Uterus (tissue), 2 donors: ENCODE data around the gene APBA3.

ENCODE experiments used
- CTCF ChIP-seq, 4 experiments: fragments of 200-600 bp in 2 of 4; fragments of 450-650 bp in 2 of 4; sonication (generic) in 2 of 4; IDR thresholded peaks; one replicate each; pipeline ENCODE4 v1.5.1; 2016 to 2019; ENCODE audit warnings: antibody characterized with exemption in 4 of 4, mild to moderate bottlenecking in 2 of 4, moderate library complexity in 1 of 4
- POLR2A ChIP-seq, 2 donors: fragments of 450-650 bp; IDR thresholded peaks; one replicate each; pipeline ENCODE4 v1.6.1; 2016; ENCODE audit warnings: antibody characterized with exemption in 2 of 2, mild to moderate bottlenecking in 1 of 2, moderate library complexity in 1 of 2

GRCh38 chr19:3775831-3776230 lies 14.3 kb upstream of the APBA3 start:
- TF ChIP-seq CTCF (IDR thresholded peaks at IDR 0.05) (no peak), POLR2A (IDR thresholded peaks at IDR 0.05) (no peak)
